WTC11 (cell line): Measurements from ENCODE around the gene USP7. TPM values are rescaled to one million over a fixed set of nuclear protein-coding genes. Genes with fewer than 3 reads are reported as not detected.

Experiments
- ARID4B ChIP-seq: sonication (generic); formaldehyde crosslinking; IDR thresholded peaks from 2 replicates; pipeline ENCODE4 v1.8.0; 2023; ENCODE audit warnings: missing genetic modification reagents, mild to moderate bottlenecking, borderline replicate concordance
- ATF6 ChIP-seq: sonication (generic); formaldehyde crosslinking; IDR thresholded peaks from 2 replicates; pipeline ENCODE4 v1.8.1; 2023; ENCODE audit warnings: mild to moderate bottlenecking, missing genetic modification reagents
- CREM ChIP-seq: sonication (generic); formaldehyde crosslinking; IDR thresholded peaks from 2 replicates; pipeline ENCODE4 v1.8.1; 2022; ENCODE audit warnings: mild to moderate bottlenecking, missing genetic modification reagents, moderate library complexity
- CTCF ChIP-seq: fragments of 200-600 bp; IDR thresholded peaks from 2 replicates; pipeline ENCODE4 v1.8.0; 2022; ENCODE audit warnings: antibody characterized with exemption
- ERG ChIP-seq: fragments of 250-450 bp; sonication (Bioruptor Pico); IDR thresholded peaks from 2 replicates; pipeline ENCODE4 v1.8.0; 2021; ENCODE audit warnings: mild to moderate bottlenecking
- ESRRA ChIP-seq: sonication (generic); formaldehyde crosslinking; IDR thresholded peaks from 2 replicates; pipeline ENCODE4 v1.8.1; 2022; ENCODE audit warnings: mild to moderate bottlenecking, missing genetic modification reagents, borderline replicate concordance
- GABPB1 ChIP-seq: sonication (generic); formaldehyde crosslinking; IDR thresholded peaks from 2 replicates; pipeline ENCODE4 v1.8.1; 2023; ENCODE audit warnings: mild to moderate bottlenecking, missing genetic modification reagents
- HMGA2 ChIP-seq: fragments of 250-450 bp; sonication (Bioruptor Pico); IDR thresholded peaks from 2 replicates; pipeline ENCODE4 v1.4.0; 2021; ENCODE audit warnings: mild to moderate bottlenecking, moderate library complexity
- JAZF1 ChIP-seq: fragments of 250-450 bp; sonication (Bioruptor Pico); IDR thresholded peaks from 2 replicates; pipeline ENCODE4 v1.9.0; 2021; ENCODE audit warnings: moderate library complexity, mild to moderate bottlenecking, inconsistent platforms
- NFE2L1 ChIP-seq: sonication (generic); formaldehyde crosslinking; IDR thresholded peaks from 2 replicates; pipeline ENCODE4 v1.8.1; 2023; ENCODE audit warnings: missing genetic modification reagents
- NR1H2 ChIP-seq: sonication (generic); formaldehyde crosslinking; IDR thresholded peaks from 2 replicates; pipeline ENCODE4 v1.9.0; 2021; ENCODE audit warnings: mild to moderate bottlenecking, moderate library complexity, missing genetic modification reagents
- NR2C2 ChIP-seq: sonication (generic); formaldehyde crosslinking; IDR thresholded peaks from 2 replicates; pipeline ENCODE4 v1.8.0; 2022; ENCODE audit warnings: mild to moderate bottlenecking, missing genetic modification reagents
- OVOL2 ChIP-seq: fragments of 250-450 bp; sonication (Bioruptor Pico); IDR thresholded peaks from 2 replicates; pipeline ENCODE4 v1.9.0; 2021; ENCODE audit warnings: mild to moderate bottlenecking, borderline replicate concordance
- RELA ChIP-seq: sonication (generic); formaldehyde crosslinking; IDR thresholded peaks from 2 replicates; pipeline ENCODE4 v1.8.1; 2022; ENCODE audit warnings: missing genetic modification reagents, mild to moderate bottlenecking, borderline replicate concordance
- RORB ChIP-seq: fragments of 250-450 bp; sonication (Bioruptor Pico); IDR thresholded peaks from 2 replicates; pipeline ENCODE4 v1.9.0; 2021; ENCODE audit warnings: mild to moderate bottlenecking
- TEAD4 ChIP-seq: sonication (generic); formaldehyde crosslinking; IDR thresholded peaks from 2 replicates; pipeline ENCODE4 v1.8.0; 2022; ENCODE audit warnings: mild to moderate bottlenecking, missing genetic modification reagents
- TP53 ChIP-seq: sonication (generic); formaldehyde crosslinking; IDR thresholded peaks from 2 replicates; pipeline ENCODE4 v1.8.1; 2023; ENCODE audit warnings: mild to moderate bottlenecking, missing genetic modification reagents
- ZBTB21 ChIP-seq: sonication (generic); formaldehyde crosslinking; IDR thresholded peaks from 2 replicates; pipeline ENCODE4 v1.8.1; 2023; ENCODE audit warnings: mild to moderate bottlenecking, missing genetic modification reagents, borderline replicate concordance
- ZNF425 ChIP-seq: fragments of 250-450 bp; sonication (Bioruptor Pico); conservative IDR thresholded peaks from 2 replicates; pipeline ENCODE4 v1.9.0; 2021; ENCODE audit warnings: mild to moderate bottlenecking
- ZNF532 ChIP-seq: fragments of 250-450 bp; sonication (Bioruptor Pico); IDR thresholded peaks from 2 replicates; pipeline ENCODE4 v1.9.0; 2021; ENCODE audit warnings: mild to moderate bottlenecking, borderline replicate concordance
- total RNA-seq: library from RNA; stranded (reverse); gene quantifications from 3 replicates; pipeline ENCODE4 v1.2.3, GENCODE V29; 2021
- TF ChIP-seq, protein P1 (sequence below): fragments of 250-450 bp; sonication (Bioruptor Pico); IDR thresholded peaks from 2 replicates; pipeline ENCODE4 v2.1.2; 2022; ENCODE audit warnings: mild to moderate bottlenecking, moderate library complexity

The USP7 gene
- total RNA-seq, 1 experiment from 2014 or later = 211 TPM

DNA sequence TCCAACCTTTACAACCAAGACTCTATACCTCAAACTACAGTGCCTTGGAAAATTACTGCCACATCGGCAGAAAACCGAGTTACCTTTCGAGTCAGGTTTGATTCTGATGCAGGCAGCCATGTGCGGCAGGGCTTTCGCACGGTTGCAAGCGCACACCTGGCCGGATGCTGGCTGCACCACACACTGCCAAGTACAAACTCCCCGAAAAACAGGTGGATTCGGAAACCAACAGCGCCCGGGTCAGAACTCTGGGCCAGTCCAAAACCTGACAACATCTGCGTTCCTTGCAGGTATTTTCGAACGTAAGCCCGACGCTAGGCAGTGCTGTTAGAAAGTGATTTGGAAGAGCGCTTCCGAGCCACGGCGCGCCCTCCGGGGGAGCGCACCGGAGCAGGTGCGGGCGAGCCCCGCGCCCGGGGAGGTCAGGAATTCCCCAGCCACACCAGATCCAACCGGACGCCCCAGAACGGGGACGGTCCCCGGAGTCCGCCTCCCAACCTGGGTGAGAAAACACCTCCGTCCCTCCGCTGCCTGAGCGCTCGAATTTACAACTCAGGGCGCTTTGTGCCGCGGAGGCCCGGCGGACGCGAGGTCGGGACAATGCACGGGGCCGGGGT lies 1.2 kb downstream of the USP7 start (continued):
- TF ChIP-seq ATF6 (no peak), ERG (CRISPR knock-in tag) (no peak), RELA (CRISPR knock-in tag) (no peak), TP53 (no peak), ZBTB21 (CRISPR knock-in tag) (no peak), JAZF1 (CRISPR knock-in tag) (no peak), OVOL2 (no peak), GABPB1 (0 out of 2 replicates have a peak, but pooled peaks have one; percentile 27), ZNF532 (CRISPR knock-in tag) (no peak), NFE2L1 (CRISPR knock-in tag) (0 out of 2 replicates have a peak, but pooled peaks have one; percentile 37), ZNF425 (CRISPR knock-in tag) (no peak), ESRRA (CRISPR knock-in tag) (no peak), CTCF (no peak), RORB (CRISPR knock-in tag) (no peak), HMGA2 (no peak), CREM (CRISPR knock-in tag) (no peak), NR2C2 (CRISPR knock-in tag) (no peak), ARID4B (CRISPR knock-in tag) (no peak), NR1H2 (CRISPR knock-in tag) (no peak), TEAD4 (CRISPR knock-in tag) (no peak)
- TF ChIP-seq, protein P1, sequence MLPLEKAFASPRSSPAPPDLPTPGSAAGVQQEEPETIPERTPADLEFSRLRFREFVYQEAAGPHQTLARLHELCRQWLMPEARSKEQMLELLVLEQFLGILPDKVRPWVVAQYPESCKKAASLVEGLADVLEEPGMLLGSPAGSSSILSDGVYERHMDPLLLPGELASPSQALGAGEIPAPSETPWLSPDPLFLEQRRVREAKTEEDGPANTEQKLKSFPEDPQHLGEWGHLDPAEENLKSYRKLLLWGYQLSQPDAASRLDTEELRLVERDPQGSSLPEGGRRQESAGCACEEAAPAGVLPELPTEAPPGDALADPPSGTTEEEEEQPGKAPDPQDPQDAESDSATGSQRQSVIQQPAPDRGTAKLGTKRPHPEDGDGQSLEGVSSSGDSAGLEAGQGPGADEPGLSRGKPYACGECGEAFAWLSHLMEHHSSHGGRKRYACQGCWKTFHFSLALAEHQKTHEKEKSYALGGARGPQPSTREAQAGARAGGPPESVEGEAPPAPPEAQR (CRISPR knock-in tag) = no peak
